ENCODE data around the gene DGKI.

The DGKI gene

DNA sequence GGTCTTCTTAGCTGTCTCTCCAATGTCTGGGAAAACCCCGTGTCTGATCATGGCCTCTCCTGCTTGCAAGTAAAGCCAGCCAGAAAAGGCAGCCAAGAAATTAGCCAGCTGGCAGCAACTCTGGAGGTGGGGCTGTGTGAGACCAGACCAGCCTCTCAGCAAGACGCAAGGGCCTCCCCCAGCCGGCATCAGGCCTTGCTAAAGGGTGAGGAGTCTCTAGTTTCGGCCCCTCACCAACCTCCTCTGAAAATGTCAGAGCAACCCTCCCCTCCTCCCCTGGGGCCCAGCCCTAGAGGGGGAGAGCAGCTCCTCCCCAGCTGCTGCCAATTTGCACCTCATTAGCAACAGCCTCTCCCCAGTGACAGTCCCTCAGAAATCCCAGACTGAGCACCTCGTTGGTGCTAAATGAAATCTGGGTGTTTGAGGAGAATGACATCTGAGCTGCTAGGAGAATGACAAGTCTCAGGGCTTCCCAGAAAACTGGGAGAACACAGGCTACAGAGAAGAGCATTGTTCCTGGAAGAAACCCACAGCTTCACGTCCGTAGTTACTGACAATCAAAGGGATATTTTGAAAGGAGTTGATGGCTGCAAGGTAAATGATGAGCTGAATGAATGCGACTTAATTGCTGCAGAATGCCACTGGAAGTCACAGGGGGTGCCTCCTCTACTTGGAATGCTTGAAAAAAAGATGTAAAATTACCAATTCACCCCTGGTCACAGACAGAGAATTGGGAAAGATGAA is 25.9 kb downstream of the DGKI start:
- H3K9ac ChIP-seq (ENCODE audit: low read length) = no peak overlapping the region

DNA sequence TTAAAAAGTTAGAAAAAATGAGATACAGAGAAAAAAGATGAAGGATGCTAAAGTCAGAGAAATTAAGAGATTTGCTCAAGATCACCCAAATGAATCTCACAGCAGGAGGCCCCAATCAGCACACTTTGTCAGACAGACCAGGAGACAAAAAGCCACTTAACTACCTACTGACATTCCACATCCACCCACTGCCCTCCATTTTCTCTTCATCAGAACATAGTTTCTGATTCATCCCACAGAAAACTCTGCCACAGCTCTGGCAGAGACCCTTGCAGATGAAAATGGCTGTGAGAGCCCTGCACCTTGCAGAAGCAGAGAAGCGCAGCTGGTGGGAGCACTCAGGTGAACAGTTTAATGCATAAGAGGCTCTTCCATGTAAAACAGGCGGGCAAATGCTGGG is 26.6 kb downstream of the DGKI start:
- Histone ChIP-seq H3K9me3 (ENCODE audit: insufficient read depth, low read length) (no peaks in the 10 kb centered on the region), H3K9ac (ENCODE audit: low read length) (no peak overlapping the region), H3F3A (ENCODE audit: insufficient read depth) (no peaks in the 10 kb centered on the region), H2AFZ (ENCODE audit: low read depth, low read length, severe bottlenecking) (no peak overlapping the region), H3K79me2 (ENCODE audit: insufficient read depth, low read length) (no peaks in the 10 kb centered on the region), H3K4me2 (ENCODE audit: low read depth, low read length, poor library complexity, severe bottlenecking) (no peak overlapping the region), H3K27me3 (ENCODE audit: low read length) (no peaks in the 10 kb centered on the region), H3K27ac (ENCODE audit: low read depth, low read length) (no peak overlapping the region), H3K9me2 (replicated peaks; ENCODE audit: insufficient read depth, low read length) (no peaks in the 10 kb centered on the region), H4K20me1 (ENCODE audit: low read depth, low read length) (no peaks in the 10 kb centered on the region), H3K36me3 (ENCODE audit: low read length) (no peaks in the 10 kb centered on the region), H3K4me3 (ENCODE audit: insufficient read depth, low read length, poor library complexity, severe bottlenecking) (no peak overlapping the region)
- TF ChIP-seq EZH2phosphoT487 (conservative IDR thresholded peaks at IDR 0.05; ENCODE audit: low read length) = no peak
- TF ChIP-seq, protein P1, sequence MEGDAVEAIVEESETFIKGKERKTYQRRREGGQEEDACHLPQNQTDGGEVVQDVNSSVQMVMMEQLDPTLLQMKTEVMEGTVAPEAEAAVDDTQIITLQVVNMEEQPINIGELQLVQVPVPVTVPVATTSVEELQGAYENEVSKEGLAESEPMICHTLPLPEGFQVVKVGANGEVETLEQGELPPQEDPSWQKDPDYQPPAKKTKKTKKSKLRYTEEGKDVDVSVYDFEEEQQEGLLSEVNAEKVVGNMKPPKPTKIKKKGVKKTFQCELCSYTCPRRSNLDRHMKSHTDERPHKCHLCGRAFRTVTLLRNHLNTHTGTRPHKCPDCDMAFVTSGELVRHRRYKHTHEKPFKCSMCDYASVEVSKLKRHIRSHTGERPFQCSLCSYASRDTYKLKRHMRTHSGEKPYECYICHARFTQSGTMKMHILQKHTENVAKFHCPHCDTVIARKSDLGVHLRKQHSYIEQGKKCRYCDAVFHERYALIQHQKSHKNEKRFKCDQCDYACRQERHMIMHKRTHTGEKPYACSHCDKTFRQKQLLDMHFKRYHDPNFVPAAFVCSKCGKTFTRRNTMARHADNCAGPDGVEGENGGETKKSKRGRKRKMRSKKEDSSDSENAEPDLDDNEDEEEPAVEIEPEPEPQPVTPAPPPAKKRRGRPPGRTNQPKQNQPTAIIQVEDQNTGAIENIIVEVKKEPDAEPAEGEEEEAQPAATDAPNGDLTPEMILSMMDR (IDR thresholded peaks at IDR 0.05; ENCODE audit: insufficient read depth, low read length, poor library complexity, severe bottlenecking) = no peak

More for the DNA sequence above, 25.9 kb downstream of the DGKI start:
- Histone ChIP-seq H3K79me2 (ENCODE audit: insufficient read depth, low read length) (no peaks in the 10 kb centered on the region), H2AFZ (ENCODE audit: low read depth, low read length, severe bottlenecking) (no peak overlapping the region), H3K27me3 (ENCODE audit: low read length) (no peaks in the 10 kb centered on the region), H3F3A (ENCODE audit: insufficient read depth) (no peaks in the 10 kb centered on the region), H3K4me2 (ENCODE audit: low read depth, low read length, poor library complexity, severe bottlenecking) (no peak overlapping the region), H4K20me1 (ENCODE audit: low read depth, low read length) (no peaks in the 10 kb centered on the region), H3K36me3 (ENCODE audit: low read length) (no peaks in the 10 kb centered on the region), H3K9me3 (ENCODE audit: insufficient read depth, low read length) (no peaks in the 10 kb centered on the region), H3K27ac (ENCODE audit: low read depth, low read length) (no peak overlapping the region), H3K4me3 (ENCODE audit: insufficient read depth, low read length, poor library complexity, severe bottlenecking) (no peak overlapping the region), H3K9me2 (replicated peaks; ENCODE audit: insufficient read depth, low read length) (no peaks in the 10 kb centered on the region)
- TF ChIP-seq, protein P1 (IDR thresholded peaks at IDR 0.05; ENCODE audit: insufficient read depth, low read length, poor library complexity, severe bottlenecking) = no peak
- TF ChIP-seq EZH2phosphoT487 (conservative IDR thresholded peaks at IDR 0.05; ENCODE audit: low read length) = no peak

DNA sequence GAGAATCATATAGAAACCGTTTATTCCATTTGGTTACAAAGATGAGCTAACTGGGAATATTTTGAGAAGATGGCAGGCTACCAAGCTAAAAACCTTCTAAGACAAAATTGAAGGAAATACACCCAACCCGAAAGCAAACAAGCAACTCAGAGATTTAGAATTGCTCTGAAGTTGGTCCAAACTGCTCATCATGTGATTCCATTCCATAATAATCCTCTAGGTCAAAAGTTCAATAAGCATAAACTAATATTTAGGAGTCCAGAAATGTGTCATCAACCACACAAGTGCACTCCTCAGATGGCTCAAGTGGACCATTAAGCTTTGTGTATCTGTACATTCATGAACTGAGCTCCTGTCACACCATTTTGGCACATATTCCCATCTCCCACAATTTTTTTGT is 28.7 kb downstream of the DGKI start:
- Histone ChIP-seq H4K20me1 (ENCODE audit: low read depth, low read length) (no peaks in the 10 kb centered on the region), H3K27ac (ENCODE audit: low read depth, low read length) (no peak overlapping the region), H3K36me3 (ENCODE audit: low read length) (no peaks in the 10 kb centered on the region), H3K79me2 (ENCODE audit: insufficient read depth, low read length) (no peaks in the 10 kb centered on the region), H3K4me2 (ENCODE audit: low read depth, low read length, poor library complexity, severe bottlenecking) (no peak overlapping the region), H3F3A (ENCODE audit: insufficient read depth) (no peaks in the 10 kb centered on the region), H3K9me3 (ENCODE audit: insufficient read depth, low read length) (no peaks in the 10 kb centered on the region), H3K4me3 (ENCODE audit: insufficient read depth, low read length, poor library complexity, severe bottlenecking) (no peak overlapping the region), H3K9me2 (replicated peaks; ENCODE audit: insufficient read depth, low read length) (no peaks in the 10 kb centered on the region), H3K9ac (ENCODE audit: low read length) (no peak overlapping the region), H2AFZ (ENCODE audit: low read depth, low read length, severe bottlenecking) (no peak overlapping the region), H3K27me3 (ENCODE audit: low read length) (no peaks in the 10 kb centered on the region)
- TF ChIP-seq, protein P1 (IDR thresholded peaks at IDR 0.05; ENCODE audit: insufficient read depth, low read length, poor library complexity, severe bottlenecking) = no peak
- TF ChIP-seq EZH2phosphoT487 (conservative IDR thresholded peaks at IDR 0.05; ENCODE audit: low read length) = no peak
